Measurements from ENCODE around the gene KDM5B.

The KDM5B gene

DNA sequence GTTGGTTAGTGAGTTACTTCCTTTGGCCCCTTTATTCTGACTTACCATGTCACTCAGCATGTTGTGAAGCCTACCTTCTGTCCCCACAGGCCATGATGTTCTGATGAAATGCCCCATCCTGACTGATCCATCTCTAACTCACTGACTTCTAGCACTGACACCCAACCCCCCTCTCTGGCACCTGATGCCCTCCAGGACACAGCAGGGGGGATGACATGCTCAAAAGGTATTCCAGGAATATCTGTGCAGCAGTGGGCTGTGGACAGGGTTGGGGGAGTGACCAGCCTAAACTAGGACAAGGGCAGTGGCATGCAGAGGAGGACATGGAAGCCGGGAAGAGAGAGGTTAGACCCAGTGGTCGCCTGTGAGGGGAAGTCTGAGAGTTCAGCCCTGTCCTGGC lies 123.5 kb downstream of the KDM5B start:
- no peak for DNase-seq

- no peak for DNase-seq
These were observed 125.2 kb downstream of the KDM5B start for GRCh38 chr1:202683029-202683428.

GRCh38 chr1:202682477-202682876 lies 125.7 kb downstream of the KDM5B start:
- DNase-seq = no peak

- no peak for DNase-seq
These were observed 126.3 kb downstream of the KDM5B start for GRCh38 chr1:202681736-202682420.

DNA sequence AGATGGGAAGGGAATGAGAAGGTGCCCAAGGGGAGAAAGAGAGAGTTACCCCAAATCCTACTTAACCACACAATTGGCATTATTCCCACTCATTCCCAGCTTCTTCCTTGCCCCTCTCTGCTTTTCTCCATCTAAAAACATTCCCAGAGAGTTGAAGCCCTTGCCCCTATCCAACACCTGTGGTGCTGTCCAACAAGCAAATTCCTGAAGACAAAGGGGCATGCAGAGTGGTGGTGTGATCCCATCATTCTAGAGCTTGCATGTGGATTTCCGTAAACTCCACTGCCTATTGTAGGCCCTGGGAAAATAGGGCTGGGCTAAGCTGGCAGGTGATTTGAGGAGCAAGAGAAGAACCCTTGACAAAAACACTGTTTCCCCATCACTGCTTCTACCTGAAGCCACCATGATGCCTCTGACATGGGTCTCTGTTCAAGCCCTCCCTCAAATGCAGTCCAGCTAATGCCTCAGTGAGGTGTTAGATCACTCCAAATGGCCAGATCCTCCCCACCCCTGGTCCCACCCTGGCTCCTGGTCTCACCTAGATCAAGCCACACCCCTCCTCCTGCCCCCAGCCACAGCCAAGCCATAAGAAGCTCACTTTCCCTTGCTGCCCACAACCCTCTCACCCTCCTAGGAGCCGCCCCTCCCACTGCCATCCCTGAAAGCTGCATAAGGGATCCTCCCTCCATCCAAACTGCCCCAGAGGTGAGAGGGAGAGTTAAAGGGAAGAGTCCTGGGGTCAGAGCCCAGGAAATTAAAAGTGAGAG lies 127.5 kb downstream of the KDM5B start:
- DNase-seq = no peak

- DNase-seq = no peak
These were observed 128.6 kb downstream of the KDM5B start for GRCh38 chr1:202679406-202680177.

DNA sequence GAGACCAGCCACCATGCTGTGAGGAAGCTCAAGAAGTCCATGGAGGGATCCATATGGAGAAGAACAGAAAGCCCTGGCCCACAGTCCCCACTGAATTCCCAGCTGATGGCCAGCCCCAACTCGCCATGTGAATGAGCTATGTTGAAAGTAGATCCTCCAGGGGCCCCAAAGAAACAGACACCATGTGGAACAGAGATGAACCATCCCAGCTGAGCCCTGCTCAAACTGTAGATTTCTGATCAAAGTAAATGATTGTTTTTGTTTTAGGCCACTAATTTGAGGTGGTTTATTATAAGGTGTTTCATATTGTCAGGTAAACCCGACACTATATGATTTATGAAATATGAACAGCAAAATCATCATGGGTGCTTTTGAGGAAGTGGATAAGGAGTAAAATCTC lies 130.8 kb downstream of the KDM5B start:
- DNase-seq = no peak
